ENCODE results near the gene PRORP. TPM values are rescaled to one million over a fixed set of nuclear protein-coding genes. Genes with fewer than 3 reads are reported as not detected.
"Not testable (repeated sequence)": the region's sequence is repeated elsewhere in the genome, so short reads cannot be mapped to it uniquely, and the experiment has no call there.

PRORP gene
- polyA plus RNA-seq (ENCODE audit: insufficient read length): 17.5 TPM

- peak; percentile 76 for DNase-seq (ENCODE audit: low read depth)
Observed at GRCh38 chr14:35121887-35122695, at the start of gene PRORP, which contains the start of gene PPP2R3C. Gene PRORP, plus strand, starts transcription at chr14:35122552. Its CDS starts 694 bp downstream, at chr14:35123246. Gene PPP2R3C, minus strand, starts transcription at chr14:35121990. Its CDS starts 31 bp downstream, at chr14:35121959.

- no peak for DNase-seq (ENCODE audit: low read depth)
Observed at GRCh38 chr14:35073486-35073885, 48.9 kb upstream of the PRORP start.

GRCh38 chr14:35078082-35078481, 44.3 kb upstream of the PRORP start:
- no peak for DNase-seq (ENCODE audit: low read depth)

- DNase-seq (ENCODE audit: low read depth): no peak
Observed at GRCh38 chr14:35079742-35080141, 42.6 kb upstream of the PRORP start.

GRCh38 chr14:35083530-35084150, 38.7 kb upstream of the PRORP start:
- no peak for DNase-seq (ENCODE audit: low read depth)

GRCh38 chr14:35085441-35085840, 36.9 kb upstream of the PRORP start:
- no peak for DNase-seq (ENCODE audit: low read depth)

- no peak for DNase-seq (ENCODE audit: low read depth)
Observed at GRCh38 chr14:35088514-35088913, 33.8 kb upstream of the PRORP start.

GRCh38 chr14:35094645-35095044, 27.7 kb upstream of the PRORP start:
- DNase-seq (ENCODE audit: low read depth): not testable (repeated sequence)

- no peak for DNase-seq (ENCODE audit: low read depth)
Observed at GRCh38 chr14:35107866-35108265, 14.5 kb upstream of the PRORP start.

GRCh38 chr14:35112641-35113040, 9.7 kb upstream of the PRORP start:
- no peak for DNase-seq (ENCODE audit: low read depth)

GRCh38 chr14:35113308-35113950, 8.9 kb upstream of the PRORP start:
- no peak for DNase-seq (ENCODE audit: low read depth)

GRCh38 chr14:35114036-35114435, 8.3 kb upstream of the PRORP start:
- DNase-seq (ENCODE audit: low read depth): no peak

- DNase-seq (ENCODE audit: low read depth): no peak
Observed at GRCh38 chr14:35116242-35116641, 6.1 kb upstream of the PRORP start.

GRCh38 chr14:35117112-35117511, 5.2 kb upstream of the PRORP start:
- DNase-seq (ENCODE audit: low read depth): no peak

- no peak for DNase-seq (ENCODE audit: low read depth)
Observed at GRCh38 chr14:35121026-35121886, 1.1 kb upstream of the PRORP start.

- DNase-seq (ENCODE audit: low read depth): no peak
Observed at GRCh38 chr14:35122696-35123387, 490 bp downstream of the PRORP start.

GRCh38 chr14:35123388-35123703, 994 bp downstream of the PRORP start:
- DNase-seq (ENCODE audit: low read depth): no peak

GRCh38 chr14:35124127-35124526, 1.8 kb downstream of the PRORP start:
- DNase-seq (ENCODE audit: low read depth): no peak

GRCh38 chr14:35133542-35134328, 11.4 kb downstream of the PRORP start:
- DNase-seq (ENCODE audit: low read depth): no peak
